ENCODE data around the gene QSOX1.

- no peak for TF ChIP-seq CTCF (IDR thresholded peaks at IDR 0.05; ENCODE audit: low read depth, low read length, poor library complexity, severe bottlenecking)
- no peak for TF ChIP-seq EZH2phosphoT487 (IDR thresholded peaks at IDR 0.05; ENCODE audit: borderline replicate concordance, low read length)
Measured at GRCh38 chr1:180194048-180194425, 39.4 kb downstream of the QSOX1 start.
